ENCODE data around the gene CEP350.
"Not testable (repeated sequence)": the region's sequence is repeated elsewhere in the genome, so short reads cannot be mapped to it uniquely, and the experiment has no call there.

CEP350 gene

GRCh38 chr1:179951383-179952144, 3.0 kb upstream of the CEP350 start:
- no peak for DNase-seq

GRCh38 chr1:179952186-179952585, 2.4 kb upstream of the CEP350 start:
- DNase-seq, result no peak

DNA sequence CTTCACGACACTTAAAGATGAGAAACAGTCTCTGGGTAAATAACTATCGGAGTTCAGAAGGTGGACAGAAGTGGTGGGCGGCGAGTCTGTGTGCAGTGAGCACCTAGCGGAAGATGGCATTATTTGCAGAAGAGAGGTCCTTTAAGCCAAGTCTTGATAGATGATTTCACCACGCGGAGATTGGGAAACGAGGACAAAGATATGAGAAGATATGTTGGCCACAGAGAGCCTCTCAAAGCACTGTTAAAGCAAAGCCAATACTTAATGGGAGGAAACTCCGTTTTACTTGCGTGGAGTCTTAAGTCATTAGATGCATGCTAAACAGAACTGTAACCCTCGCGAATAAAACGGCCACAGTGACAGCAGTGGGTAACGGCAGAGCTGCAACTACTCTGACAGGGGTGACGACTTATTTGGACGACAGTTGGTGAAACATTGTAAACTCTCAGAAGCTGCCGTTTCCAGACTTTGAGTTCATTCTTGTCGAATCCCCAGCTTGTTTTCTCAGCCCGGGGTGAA, 577 bp upstream of the CEP350 start:
- DNase-seq, result peak in 1 of 2 experiments; percentile 49

GRCh38 chr1:179955287-179955680, 674 bp downstream of the CEP350 start:
- no peak for DNase-seq

DNA sequence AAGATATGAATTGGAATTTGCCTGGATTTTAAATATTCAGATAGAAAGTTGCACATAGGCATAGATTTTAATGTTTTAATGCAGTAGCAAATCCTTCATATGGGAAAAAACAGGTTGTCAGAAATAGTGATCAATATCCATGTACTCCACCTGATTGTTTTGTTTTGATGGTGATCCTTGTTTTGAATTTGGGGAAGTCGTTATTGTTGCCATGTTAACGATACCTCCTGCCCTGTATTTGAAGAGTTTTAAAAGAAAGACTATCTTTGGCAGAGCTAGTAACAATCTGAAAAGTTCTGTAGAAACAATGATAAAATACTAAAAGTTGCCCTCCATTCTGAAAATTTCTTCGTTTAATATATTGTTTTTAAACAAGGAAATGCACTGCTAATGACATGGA, 1.1 kb downstream of the CEP350 start:
- DNase-seq, result no peak

GRCh38 chr1:179958359-179958758, 3.7 kb downstream of the CEP350 start:
- DNase-seq, result no peak

DNA sequence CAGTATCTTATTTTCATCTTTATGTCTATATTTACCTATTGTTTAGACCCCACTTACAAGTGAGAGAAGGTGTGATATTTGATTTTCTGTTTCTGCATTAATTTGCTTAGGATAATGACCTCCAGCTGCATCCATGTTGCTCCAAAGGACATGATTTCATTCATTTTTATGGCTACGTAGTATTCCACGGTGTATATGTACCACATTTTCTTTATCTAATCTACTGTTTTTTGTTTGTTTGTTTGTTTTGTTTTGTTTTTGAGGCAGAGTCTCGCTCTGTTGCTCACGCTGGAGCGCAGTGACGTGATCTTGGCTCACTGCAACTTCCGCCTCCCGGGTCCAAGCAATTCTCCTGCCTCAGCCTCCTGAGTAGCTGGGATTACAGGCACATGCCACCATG, 7.6 kb downstream of the CEP350 start:
- DNase-seq, result not testable (repeated sequence)

DNA sequence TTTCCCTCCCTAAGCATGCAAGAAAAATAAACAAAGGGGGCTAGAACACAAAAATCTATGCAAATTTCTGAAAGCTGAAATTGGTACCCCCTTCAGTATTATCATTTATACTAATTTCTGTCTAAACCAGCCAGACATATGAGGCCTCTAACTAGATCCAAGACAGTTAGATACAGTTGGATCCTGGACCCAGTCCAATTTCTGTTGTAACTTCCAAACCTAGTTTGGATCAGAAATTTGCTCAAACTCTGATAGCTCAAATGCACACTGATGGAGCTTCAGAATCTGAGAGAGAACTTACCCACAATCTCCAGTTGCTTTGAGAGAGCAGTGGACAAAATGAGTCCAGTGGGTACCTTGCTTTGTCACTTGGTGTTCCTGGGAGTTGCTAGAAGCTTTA, 11.9 kb downstream of the CEP350 start:
- no peak for DNase-seq

DNA sequence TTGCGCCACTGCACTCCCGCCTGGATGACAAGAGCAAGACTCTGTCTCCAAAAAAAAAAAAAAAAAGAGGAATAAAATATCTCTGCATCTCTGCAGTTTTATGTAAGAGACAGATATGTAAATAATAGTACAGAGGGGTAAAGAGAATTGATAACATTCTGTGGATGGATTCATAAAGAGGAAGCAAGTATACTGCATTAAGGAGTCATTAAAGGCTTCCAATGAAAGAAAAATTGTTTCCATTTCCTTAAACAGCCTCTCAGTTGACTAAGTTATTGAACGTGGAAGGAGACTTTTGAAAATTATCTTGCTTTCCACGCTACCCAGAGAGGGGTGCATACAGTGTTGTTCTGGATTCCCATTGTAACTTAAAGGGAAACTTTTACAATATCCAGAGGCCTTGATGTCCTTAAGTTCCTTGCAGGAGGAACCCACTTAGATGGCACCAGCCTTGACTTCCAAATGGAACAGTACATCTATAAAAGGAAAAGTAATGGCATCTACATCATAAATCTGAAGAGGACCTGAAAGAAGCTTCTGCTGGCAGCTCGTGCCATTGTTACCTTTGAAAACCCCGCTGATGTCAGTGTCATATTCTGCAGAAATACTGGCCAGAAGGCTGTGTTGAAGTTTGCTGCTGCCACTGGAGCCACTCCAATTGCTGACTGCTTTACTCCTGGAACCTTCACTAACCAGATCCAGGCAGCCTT, 13.8 kb downstream of the CEP350 start:
- DNase-seq, result no peak

- no peak for DNase-seq
Measured at GRCh38 chr1:179968994-179969919, 14.6 kb downstream of the CEP350 start.

GRCh38 chr1:179969962-179970361, 15.4 kb downstream of the CEP350 start:
- no peak for DNase-seq

- DNase-seq, result no peak
Measured at GRCh38 chr1:179971563-179972496, 17.2 kb downstream of the CEP350 start.

- no peak for DNase-seq
Measured at GRCh38 chr1:179973198-179974110, 18.8 kb downstream of the CEP350 start.

DNA sequence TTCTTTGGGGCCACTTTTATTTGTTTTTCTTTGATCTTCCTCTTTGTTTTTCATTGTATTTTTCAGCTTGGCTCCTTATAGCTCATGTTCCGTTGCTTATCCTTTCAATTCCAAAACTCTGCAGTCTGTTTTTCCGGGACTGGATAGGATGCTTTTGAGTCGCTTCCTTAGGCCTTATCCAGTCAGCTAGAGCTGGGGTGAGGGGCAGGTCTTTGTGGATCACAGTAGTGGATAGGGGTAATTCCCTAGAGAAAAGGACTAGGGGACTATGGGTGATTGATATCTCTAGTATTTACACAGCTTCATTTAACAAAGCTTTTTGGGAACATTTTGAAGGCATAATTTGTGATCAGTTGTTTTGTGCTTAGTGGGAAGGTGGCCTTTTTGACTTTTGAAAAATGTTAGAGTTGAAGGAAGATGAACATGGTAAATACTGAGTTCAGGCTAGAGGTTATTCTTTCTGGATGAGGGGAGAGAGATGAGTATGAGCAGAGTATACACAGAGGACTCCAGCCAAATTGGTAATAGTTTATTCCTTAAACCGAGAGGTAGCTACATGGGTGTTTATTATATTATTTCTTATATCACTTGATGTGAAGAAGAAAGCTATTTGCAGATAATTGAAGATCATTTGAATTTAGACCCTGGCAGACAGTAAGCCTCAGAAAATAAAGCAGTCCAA, 22.5 kb downstream of the CEP350 start:
- no peak for DNase-seq

DNA sequence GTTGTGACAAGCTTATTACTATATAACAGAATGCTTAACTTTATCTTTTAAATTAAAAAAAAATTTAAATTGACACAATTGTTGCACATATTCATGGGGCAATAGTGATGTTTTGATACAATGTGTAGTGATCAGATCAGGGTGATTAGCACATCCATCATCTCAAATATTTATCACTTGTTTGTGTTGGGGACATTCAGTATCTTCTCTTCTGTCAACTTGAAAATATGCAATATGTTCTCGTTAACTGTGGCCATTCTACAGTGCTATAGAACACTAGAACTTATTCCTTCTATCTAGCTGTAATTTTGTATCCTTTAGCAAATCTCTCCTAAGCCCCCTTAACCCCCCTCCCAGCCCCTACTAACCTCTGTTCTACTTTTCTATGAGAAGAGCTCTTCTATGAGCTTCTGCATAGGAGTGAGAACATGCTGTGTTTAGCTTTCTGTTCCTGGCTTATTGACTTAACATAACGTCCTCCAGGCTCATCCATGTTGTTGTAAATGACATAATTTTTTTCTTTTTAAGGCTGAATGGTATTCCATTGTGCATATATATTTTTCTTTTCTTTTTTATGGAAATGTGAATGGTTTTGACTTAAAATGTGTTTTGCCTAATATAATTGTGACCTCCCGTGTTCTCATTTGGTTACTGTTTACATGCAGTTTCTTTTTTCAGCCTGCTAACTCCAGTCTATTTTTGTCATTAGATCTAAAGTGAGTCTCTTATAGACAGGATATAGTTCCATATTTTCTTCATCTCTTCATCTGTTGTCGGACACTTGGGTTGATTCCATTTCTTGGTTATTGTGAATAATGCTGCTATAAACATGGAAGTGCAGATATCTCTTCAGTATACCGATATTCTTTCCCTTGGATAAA, 23.8 kb downstream of the CEP350 start:
- DNase-seq, result no peak

DNA sequence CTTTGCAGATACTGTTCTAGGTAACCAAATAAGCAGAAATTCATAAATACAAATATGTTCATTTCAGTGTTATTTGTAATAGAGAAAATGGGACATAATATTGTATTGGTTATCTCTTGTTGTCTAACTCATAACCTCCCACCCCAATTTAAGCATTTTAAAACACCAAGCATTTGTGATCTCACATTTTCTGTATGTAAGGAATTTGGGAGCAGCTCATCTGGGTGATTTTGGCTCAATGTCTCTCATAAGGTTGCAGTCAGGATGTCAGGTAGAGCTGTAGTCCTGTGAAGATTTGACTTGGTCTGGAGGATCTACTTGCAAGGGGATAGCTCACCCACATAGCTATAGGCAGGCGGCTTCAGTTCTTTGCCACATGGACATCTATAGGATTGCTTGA, 29.5 kb downstream of the CEP350 start:
- DNase-seq, result no peak

- DNase-seq, result no peak
Measured at GRCh38 chr1:179984942-179985341, 30.3 kb downstream of the CEP350 start.

- no peak for DNase-seq
Measured at GRCh38 chr1:179990847-179991246, 36.2 kb downstream of the CEP350 start.

GRCh38 chr1:179995576-179995975, 41.0 kb downstream of the CEP350 start:
- no peak for DNase-seq

Data from NCI-H1930 (cell line).